HG02798 (cell line): ENCODE measurements around the gene MGST3.
A peak's percentile ranks its signal among the peaks of the same experiment; 100 is the strongest.
"Not testable (repeated sequence)": the region's sequence is repeated elsewhere in the genome, so short reads cannot be mapped to it uniquely, and the experiment has no call there.

ENCODE experiments used
- ATAC-seq: cut with Tn5 transposase; IDR thresholded peaks from one replicate; pipeline ENCODE4 v1.9.1; 2021; ENCODE audit warnings: mild to moderate bottlenecking; ENCODE audit not compliant: unreplicated experiment, poor library complexity

Gene MGST3

GRCh38 chr1:165695031-165695430 lies 64.0 kb downstream of the MGST3 start:
- ATAC-seq = no peak

DNA sequence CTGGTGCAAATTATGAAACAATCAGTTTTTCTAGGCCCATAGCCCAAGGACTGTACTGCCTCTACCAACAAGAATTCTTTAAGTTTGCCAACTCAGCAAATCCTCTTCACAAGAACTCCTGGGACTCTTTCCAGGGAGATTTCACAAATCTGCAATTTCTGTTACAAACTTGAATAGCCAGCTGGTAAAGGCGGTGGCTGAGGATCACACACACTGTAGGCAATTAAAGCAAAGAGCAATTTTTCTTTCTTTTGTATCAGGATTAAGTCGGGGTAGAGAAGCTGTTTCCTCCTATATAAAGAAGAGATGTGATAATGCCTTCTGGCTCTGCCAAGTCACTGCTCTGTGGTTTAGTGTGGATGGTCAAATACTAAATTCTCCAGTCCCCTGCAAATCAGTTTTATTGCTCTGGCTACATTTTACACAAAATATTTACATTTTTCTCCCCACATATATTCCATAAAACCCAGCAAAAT lies 65.6 kb downstream of the MGST3 start:
- ATAC-seq = no peak

DNA sequence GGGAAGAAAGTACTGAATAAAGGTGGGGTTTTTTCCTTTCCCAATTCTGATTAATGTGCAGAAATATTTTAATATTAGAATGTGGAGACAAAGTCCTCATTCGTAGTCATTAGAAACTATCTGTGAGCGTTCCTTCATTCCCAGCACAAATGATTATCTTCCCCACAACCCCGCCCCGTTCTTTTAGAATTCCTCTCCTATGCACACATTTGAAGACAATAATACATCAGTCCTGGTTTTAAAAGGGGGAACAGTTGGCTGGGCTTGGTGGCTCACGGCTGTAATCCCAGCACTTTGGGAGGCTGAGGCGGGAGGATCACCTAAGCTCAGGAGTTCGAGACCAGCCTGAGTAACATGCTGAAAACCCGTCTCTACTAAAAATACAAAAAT lies 66.5 kb downstream of the MGST3 start:
- no peak for ATAC-seq

- peak; percentile 96 for ATAC-seq
These were observed 67.1 kb downstream of the MGST3 start, which contains the start of gene ALDH9A1 for GRCh38 chr1:165697881-165698760. Gene ALDH9A1, minus strand, starts transcription at chr1:165698562. Its CDS starts 4 bp downstream, at chr1:165698558.

- no peak for ATAC-seq
These were observed 67.7 kb downstream of the MGST3 start for GRCh38 chr1:165698761-165699052.

GRCh38 chr1:165699577-165699976 lies 68.5 kb downstream of the MGST3 start:
- no peak for ATAC-seq

DNA sequence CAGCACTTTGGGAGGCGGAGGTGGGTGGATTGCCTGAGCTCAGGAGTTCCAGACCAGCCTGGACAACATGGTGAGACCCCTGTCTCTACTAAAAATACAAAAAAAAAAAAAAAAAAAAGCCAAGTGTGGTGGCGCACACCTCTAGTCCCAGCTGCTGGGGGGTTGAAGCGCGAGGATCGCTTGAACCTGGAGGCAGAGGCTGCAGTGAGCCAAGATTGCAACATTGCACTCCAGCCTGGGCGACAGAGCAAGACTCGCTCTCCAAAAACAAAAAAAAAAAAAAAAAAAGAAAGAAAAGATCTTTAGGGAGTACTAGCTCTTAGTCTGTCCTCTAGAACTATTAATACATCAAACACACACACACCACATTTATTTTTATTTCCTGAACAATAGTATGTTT lies 70.9 kb downstream of the MGST3 start:
- not testable (repeated sequence) for ATAC-seq

GRCh38 chr1:165703648-165704047 lies 72.6 kb downstream of the MGST3 start:
- ATAC-seq = no peak
